Activated CD8-positive, alpha-beta memory T cell treated with anti-CD3 and anti-CD28 coated beads, Interleukin-2, amount 50 U/mL, for 24 hours (primary cell): ENCODE data around the gene KCTD19.

Experiments used
- DNase-seq: peaks from one replicate; pipeline ENCODE4 v3.0.0-alpha.2; 2020; ENCODE audit errors: extremely low read depth

Gene KCTD19

DNA sequence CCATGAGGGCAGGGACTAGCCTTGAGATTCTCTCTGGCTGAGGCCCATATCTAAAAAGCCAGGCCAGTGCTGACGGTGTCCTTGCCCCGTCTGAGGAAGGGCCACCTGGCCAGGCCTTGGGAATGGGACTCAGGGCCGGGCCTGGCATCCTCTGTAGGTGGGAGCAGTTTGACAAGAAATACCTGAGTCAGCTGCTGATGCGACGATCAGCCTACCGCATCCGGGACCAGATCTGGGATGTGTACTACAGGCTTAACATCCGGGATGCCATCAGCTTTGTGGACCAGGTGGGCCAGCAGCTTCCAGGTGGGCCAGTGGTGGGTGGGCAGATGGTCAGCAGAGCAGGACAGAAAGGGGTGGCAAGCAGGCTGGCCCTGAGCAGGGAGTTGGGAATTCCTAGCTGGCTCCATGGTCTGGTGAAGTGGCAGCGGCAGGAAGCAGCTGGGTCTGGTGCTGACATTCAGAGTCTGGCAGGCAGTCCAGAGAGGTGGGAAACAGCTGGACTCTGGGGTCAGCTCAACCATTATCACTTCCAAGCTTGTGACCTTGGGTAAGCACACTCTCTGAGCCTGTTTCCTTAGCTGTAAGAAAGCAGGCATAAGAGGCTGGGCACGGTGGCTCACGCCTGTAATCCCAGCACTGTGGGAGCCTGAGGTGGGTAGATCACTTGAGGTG lies 68.2 kb downstream of the KCTD19 start:
- no peak for DNase-seq

DNA sequence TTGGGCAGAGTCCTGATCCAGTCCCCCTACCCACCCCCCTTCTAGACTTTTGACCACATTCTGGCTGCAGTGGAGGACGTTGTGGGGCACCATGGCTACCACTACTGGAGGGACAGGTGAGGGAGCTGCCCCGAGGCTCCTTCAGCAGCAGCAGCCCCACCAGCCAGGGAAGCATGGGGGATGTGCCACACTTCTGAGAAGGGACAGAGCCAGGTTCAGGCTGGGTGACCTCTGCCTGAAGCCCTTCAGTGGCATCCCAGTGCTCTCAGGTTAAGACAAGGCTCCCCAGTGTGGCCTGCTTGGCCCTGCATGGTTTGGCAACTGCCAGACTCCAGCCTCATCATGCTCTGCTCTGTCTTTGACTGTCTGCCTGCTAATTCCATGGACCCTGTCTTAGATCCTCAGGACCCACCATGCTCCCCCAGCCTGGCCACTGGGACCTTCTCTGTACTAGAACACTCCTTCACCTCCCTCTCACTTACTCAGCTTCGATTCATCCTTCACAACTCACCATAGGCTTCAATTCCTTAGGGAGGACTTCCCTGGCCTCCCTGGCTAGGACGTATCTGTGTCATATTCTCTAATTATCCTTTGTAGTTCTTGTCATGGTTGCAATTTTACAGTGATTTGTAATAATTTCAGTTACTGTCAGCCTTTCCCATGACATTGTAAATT lies 68.9 kb downstream of the KCTD19 start:
- DNase-seq, result no peak

DNA sequence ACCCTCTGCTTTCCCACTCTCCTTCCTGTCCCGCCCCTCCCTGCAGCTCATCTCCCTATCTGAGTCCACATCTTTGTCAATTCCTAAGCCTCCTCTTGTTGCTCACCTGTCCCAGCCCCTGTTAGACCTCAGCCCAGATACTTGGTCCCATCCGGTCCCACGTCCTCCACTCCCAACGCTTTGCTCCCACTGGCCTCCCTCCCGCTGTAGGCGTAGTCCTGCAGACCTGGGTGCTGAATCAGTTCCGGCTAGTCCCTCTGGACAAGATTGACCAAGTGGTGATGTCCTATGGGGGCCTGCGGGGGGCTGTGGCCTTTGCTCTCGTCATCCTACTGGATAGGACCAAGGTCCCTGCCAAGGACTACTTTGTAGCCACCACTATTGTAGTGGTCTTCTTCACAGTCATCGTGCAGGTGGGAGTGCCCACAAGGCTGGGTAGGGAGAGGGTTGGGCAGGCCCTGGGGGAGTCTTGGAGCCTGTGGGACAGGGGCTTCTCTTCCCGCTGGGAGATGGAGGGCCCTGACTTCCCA lies 69.8 kb downstream of the KCTD19 start:
- DNase-seq, result no peak

DNA sequence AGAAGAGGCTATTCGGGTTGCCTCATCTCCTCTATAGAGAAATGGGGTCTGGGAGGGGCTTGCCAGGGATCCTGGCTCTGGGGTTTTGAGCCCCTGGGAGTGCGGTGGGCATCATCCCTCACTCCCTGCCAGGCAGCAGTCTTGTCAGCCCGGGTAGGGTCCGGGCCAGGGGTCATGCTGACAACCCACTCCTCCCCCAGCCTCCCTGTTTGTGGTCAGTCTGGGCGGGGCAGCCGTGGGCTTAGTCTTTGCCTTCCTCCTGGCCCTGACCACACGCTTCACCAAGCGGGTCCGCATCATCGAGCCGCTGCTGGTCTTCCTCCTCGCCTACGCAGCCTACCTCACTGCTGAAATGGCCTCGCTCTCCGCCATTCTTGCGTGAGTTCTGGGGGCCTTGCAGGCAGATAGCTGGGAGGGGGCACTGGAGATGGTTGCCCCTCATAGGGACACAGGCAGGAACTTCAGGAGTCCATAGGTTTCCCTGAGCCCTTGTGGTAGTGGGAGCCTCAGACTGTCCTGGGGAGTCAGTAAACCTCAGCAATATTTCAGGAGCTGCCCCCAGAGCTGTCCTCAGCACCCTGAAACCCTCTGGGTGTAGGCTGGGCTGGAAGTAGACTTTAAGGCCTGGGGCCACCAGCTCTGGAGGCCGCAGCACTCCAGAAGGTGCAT lies 70.9 kb downstream of the KCTD19 start:
- DNase-seq, result no peak

DNA sequence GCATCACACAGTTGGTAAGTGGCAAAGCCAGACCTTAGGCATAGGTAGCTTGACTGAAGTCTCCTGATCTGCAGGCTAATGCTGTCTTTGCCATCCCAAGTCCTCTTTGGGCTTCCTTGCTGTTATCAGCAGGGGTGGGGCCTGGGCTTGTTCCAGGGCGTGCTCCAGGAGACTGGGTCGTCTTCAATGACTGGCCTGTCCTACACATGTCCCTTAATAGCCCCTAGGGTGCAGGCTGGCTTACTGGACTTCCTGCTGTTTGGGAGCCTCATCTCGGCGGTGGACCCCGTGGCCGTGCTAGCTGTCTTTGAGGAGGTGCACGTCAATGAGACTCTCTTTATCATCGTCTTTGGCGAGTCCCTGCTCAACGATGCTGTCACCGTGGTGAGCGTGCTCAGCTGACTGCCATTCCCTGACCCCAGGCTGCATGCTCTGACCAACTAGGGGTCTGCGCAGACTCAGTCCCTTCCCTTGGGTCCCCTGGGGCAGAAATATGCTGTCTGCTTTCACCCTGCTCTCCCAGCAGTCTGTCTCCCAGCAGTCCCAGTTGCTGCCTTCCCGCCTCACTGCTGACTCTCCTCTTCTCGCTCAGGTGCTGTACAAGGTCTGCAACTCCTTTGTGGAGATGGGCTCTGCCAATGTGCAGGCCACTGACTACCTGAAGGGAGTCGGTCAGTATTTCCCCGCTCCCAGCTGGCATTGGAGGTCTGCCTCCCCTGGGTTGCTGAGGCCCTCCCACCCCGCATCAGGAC lies 71.6 kb downstream of the KCTD19 start:
- DNase-seq, result no peak

DNA sequence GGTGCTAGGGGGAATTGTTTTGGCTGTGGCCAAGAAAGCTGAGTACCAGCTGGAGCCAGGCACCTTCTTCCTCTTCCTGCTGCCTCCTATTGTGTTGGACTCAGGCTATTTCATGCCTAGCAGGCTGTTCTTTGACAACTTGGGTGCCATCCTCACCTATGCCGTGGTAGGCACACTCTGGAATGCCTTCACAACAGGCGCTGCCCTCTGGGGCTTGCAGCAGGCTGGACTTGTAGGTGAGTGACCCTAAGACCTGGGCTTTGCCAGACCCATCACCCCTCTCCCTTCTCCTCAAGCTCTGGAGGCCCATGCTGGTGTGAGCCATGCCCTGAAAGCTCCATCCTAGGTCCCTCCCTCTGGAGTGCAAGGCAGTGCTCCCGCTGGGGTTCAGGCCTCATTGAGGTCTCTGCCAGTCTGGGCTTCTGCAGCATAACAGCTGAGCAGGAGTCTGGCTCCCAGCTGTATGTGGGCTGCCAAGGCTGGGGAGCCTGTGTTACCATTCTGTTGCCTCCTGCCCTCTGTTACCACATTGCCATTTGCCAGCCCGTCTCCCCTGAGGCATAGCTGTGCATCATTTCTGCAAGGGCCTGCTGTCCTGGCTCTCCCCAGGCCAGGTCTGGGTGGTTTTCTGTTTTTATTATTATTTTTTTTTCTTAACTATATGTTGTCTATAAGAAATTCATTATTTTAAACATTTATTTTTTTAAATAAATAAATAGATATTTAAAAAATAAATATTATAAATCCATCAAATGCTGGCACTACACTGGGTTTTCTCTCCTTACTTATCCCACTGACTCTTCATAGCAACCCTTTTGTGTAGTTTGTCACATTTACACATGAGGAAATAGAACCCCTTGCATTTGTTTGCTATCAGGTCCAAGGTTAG lies 73.7 kb downstream of the KCTD19 start:
- DNase-seq, result no peak

DNA sequence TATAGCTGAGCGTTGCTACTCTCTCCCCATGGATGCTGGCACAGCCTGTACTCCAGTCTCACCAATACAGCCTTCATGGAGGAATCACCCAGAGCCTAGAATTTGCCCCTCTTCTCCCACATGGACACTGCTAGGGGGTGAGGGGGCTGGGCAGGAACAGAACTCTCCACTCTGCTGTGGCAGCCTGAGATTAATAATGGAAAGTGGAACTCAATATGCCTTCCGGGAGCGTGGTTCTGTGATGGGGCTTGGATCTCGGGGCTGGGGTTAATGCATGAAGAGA lies 76.6 kb downstream of the KCTD19 start:
- DNase-seq, result no peak

DNA sequence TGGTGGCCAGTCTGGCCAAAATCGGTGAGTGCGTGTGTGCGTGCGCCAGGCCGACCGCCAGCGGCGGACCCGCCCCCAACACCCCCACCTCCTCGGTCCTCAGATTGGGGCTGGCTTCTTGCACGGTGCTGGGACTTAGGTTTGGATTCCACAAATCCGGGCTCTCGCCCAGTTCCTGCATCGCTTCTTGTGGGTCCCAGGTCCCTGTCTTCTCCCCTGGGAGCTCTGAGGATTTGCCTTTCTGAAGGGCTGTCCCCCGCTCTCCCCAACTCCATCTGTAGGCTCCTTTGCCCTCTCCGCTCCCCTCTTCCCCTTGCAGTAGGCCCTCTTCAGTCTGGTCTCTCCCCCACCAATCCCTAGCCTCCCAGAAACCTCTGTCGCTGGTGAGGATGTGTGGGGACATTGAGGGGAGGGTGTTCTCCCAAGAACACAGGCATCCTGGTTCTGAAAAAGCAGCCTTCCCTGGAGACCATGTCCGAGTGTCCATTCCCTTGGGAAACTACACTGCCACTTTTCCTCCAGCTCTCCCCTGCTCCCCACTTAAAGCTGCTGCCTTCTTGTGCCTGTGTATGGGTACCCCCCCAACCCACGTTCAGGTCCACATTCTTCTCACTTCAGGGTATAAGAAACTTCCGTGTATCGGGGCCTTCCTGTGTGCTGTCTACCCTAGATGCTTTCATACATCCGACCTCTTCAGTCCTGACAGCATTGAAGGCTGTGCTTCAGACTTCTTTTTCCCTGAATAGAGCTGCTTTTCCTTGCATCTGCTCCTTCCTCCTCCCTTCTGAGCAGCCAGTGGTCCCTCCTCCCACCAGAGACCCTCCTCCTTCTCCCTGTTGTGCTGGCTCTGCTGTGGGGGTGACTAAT lies 77.1 kb downstream of the KCTD19 start:
- no peak for DNase-seq

DNA sequence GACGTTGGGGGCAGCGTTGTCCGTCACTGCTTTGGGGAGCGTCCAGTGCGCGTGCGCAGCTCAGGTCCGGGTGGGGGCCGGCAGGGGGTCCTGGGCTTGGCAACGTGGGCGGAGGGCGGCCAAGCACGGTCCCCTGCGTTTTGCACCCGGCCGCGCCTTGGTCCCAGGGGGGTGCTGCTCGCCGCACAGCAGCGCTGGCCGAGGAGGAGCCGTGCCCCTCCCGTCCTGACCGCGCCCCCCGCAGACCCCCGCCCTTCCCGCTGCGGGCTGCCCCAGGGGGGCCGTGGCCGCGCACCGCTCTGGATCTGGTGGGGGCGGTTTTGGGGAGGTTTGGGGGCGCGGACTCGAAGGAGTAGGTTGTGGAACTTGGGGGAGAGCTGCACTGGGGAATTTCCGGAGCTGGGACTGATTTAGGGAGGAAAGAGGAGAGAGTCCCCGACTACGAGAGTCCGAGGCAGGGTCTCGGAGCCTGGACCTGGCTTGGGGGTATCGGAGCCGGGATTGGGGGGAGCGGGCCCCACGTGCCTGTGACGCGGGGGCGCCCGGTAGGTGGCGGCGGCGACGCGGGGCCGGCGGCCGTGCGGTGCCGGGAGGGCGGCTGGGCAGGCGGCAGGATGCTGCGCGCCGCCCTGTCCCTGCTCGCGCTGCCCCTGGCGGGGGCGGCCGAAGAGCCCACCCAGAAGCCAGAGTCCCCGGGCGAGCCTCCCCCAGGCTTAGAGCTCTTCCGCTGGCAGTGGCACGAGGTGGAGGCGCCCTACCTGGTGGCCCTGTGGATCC lies 78.0 kb downstream of the KCTD19 start, which contains the start of gene SLC9A5:
Gene SLC9A5, plus strand, starts transcription at position 579 of the 777 bp plus-strand sequence. Its CDS starts 36 bp downstream, at position 615.
- no peak for DNase-seq

DNA sequence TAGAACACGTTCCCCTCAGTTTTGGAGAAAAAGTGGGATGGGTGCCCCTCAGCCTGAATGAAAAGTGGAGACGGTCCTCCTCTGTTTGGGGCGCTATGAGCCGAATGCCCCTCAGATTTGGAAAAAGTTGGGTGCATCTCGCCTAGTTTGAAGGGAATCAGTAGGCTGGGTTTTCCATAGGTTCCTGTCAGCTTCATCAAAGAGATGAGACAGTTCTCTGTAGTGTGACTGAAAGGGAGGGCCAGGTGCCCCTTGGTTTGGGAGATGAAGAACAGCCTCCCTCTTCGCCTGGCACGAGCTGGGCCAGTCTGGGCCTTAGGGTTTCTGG lies 78.5 kb downstream of the KCTD19 start:
- no peak for DNase-seq

DNA sequence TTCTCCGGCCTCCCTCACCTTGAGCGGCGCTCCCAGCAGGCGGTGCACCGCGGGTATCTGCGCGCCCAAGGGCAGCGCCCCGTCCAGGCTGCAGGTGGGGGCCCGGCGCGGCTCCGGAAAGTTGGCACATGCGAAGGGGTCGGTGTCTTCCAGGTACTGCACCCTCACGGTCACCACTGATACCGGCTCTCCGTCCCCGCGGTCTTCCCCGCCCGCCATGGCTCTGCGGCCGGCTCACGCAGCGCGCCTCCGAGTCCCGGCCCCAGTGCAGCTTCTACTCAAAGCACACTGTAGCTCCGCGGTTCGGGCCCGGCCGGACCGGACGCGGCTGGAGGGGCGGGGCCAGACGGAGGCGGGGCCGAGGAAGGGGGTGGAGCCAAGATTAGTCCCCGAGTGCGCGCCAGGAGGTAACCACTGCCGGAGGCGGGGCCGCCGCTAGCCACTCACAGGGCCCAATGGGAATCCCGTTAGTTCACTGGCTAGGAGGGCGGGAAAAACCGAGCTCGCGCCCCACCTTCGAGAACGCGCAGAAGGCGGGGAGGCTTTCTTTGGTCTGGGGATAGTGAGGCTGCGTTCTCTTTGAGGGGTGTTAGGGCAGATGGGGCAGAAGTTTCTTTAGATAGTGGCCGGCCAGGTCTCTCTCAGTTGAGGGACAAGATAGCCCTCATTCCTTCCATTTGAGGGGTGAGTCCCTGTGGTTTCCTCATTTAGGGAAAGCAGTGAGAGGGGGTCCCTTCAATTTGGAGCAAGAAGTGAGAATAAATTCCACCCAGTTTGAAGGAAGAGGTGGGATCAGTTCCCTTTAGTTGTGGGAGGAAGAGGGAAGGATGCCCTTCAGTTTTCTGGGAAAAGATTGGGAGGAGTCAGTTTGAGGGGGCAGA lies 79.1 kb downstream of the KCTD19 start, which contains the start of gene FHOD1:
Gene FHOD1, minus strand, starts transcription at position 290 of the 881 bp plus-strand sequence. Its CDS starts 71 bp downstream, at position 219.
- DNase-seq, result peak; percentile 96

DNA sequence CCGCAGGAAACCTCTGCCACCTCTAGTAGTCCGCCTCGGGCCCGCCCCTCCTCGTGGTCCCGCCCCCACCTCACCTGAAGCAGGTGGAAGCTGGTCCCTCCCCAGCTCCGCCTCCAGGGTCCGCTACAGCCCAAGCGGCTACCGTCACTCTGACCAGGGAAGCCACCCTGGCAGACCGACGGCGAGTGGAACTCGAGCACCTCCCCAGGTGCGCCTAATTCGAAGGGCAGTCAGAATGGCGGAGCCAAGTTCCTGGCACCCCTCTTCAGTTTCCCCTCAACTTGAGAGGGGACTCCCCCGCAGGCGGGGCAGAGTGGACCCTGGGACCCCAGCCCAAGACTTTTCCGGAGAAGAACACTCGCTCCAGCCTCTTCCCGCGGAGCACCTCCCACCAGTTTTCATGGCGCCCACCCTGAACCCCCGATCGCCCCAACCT lies 79.8 kb downstream of the KCTD19 start:
- no peak for DNase-seq

DNA sequence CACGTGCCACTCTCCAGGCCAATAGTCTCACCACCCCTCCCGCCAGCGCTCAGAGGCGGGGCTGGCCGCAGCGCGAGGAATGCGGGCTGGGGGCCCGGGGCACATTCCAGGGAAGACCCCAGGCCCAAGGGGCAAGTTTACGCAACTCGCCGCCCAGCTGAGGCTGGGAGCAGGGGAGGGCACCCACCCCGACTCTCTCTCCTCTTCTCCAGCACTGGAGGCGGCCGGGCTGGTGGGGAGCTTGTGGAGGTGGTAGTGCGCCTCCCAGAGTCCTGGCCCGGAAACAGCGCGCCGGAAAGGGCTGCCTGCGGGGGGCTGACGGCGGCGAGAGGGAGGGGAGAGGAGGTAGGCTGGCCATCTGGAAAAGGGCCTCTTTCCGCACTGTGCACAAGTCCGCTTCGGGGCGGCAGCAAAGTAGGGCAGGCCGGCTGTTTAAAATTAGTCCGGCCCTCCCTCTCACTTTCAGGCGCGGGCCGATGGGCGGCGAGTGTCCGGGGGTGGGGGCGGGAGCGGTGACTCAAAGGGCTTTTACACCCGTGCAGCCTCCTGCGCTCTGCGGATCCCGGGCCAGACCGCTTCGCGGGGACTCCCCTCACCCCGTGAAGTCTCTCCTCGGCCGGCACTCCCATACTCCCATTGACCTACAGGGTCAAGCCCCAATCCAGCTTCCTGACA lies 80.3 kb downstream of the KCTD19 start:
- DNase-seq, result no peak

DNA sequence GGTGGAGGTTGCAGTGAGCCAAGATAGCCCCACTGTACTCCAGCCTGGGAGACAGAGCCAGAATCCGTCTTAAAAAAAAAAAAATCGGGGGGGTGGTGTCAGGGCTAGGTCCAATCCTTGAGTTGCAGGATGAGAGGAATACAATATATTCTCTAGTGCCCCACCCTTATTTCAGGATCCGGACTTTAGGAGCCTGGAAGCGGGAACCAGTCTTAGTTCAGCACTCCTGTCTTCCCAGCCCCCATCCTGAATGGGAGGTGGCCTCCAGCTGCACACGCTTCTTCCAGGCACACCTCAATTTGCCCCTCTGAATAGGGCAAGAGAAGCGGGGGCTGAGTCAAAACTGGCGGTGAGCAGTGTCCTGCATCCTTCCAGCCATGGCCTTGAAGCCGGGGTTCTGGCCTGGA lies 80.9 kb downstream of the KCTD19 start:
- DNase-seq, result no peak

DNA sequence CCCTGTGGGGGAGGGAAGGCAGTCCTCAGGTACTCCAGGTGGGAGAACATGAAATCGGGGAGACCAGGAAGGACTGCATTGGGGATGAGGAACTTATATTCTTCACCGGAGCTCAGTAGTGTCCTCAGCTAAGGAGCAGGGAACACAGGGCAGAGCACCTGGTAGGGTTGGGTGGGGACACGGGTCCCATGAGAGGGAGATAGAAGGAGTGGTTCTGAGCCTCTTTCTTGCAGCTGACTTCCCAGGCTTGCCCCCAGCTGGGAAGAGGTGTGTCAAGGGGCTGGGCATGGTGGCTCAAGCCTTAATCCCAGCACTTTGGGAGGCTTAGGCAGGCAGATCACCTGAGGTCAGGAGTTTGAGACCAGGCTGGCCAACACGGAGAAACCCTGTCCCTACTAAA lies 81.4 kb downstream of the KCTD19 start:
- DNase-seq, result no peak

DNA sequence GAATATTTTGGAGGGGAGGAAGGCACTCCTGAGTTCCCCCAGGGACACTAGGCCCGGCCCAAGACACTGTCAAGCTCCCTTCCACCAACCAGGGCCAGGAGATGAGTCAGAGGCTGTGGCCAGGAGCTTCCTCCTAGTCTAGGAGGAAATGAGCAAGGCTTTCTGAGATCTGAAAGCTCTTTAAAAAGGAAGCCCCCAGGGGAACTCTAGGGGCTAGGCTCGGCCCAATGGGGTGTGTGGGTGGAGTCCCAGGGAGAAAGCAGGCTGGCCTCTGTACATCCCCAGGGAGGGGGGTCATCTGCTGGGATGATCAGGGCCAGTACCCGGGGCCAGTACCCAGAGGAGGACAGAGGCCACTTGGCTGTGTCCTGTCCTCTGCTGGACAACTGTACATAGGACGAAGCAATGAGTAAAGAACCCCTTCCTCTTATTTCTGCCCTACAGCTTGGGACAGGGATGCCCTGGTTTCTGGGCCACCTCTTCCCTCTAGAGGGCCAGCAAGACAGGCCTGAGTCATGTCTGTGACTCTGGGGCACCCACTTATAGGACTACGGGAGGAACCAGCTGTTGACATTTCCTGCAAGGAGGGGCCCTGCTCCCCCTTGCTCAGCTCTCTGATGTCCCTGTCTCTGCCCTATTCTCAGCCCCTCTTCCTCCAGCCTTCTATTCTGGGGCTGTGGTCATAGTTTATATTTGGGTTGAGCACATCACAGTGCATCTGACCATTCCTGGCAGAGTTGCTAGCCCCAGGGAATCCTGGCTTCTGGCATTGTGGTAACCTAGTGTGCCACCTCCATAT lies 82.0 kb downstream of the KCTD19 start:
- DNase-seq, result peak; percentile 63

DNA sequence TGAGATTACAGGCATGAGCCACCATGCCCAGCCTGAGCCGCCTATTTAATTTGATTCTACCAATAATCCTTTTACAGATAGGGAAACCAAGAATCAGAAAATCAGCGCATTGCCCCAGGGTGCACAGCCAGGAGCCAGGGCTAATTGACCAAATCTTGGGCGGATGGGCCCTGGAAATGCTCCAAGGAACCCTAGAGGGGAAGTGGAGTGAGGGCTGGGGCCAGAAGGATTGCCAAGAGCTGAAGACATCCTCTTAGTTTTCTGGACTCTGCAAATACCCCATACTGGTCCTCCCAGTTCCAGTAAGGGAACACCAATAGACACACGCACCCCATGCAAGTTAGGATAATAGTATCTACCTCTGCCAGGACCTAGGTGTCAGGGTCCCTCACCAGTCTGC lies 83.1 kb downstream of the KCTD19 start:
- no peak for DNase-seq
